Smooth muscle cell (in vitro differentiated cells): ENCODE data around the gene ARID4B. TPM values are rescaled to one million over a fixed set of nuclear protein-coding genes. Genes with fewer than 3 reads are reported as not detected.

Experiments
- DNase-seq: peaks from one replicate; lab custom pipeline; 2025; ENCODE audit not compliant: unreplicated experiment; lab: John Stamatoyannopoulos, UW
- H2AFZ ChIP-seq: fragments of 200-600 bp; sonication (generic); 2 replicates; pipeline ENCODE4 v1.6.0; 2016; ENCODE audit warnings: antibody characterized with exemption, low read depth, mild to moderate bottlenecking
- H3F3A ChIP-seq: fragments of 200-600 bp; sonication (generic); 2 replicates; pipeline ENCODE4 v1.6.0; 2017; ENCODE audit warnings: antibody characterized with exemption, low read depth
- H3K27ac ChIP-seq: fragments of 200-600 bp; sonication (generic); 2 replicates; pipeline ENCODE4 v1.5.1; 2016; ENCODE audit warnings: low read depth, mild to moderate bottlenecking
- H3K27me3 ChIP-seq: fragments of 200-600 bp; sonication (generic); 2 replicates; pipeline ENCODE4 v1.6.1; 2016; ENCODE audit warnings: low read depth, mild to moderate bottlenecking
- H3K36me3 ChIP-seq: fragments of 200-600 bp; sonication (generic); 2 replicates; pipeline ENCODE4 v1.5.1; 2016; ENCODE audit warnings: low read depth
- H3K4me1 ChIP-seq: fragments of 200-600 bp; sonication (generic); 2 replicates; pipeline ENCODE4 v1.5.1; 2016; ENCODE audit warnings: low read depth
- H3K4me2 ChIP-seq: fragments of 200-600 bp; sonication (generic); 2 replicates; pipeline ENCODE4 v1.6.0; 2016; ENCODE audit warnings: mild to moderate bottlenecking
- H3K4me3 ChIP-seq: fragments of 200-600 bp; sonication (generic); 2 replicates; pipeline ENCODE4 v1.5.1; 2016; ENCODE audit warnings: mild to moderate bottlenecking
- H3K79me2 ChIP-seq: fragments of 200-600 bp; sonication (generic); 2 replicates; pipeline ENCODE4 v1.6.0; 2016; ENCODE audit warnings: low read depth, mild to moderate bottlenecking
- H3K9ac ChIP-seq: fragments of 200-600 bp; sonication (generic); 2 replicates; pipeline ENCODE4 v1.6.0; 2016; ENCODE audit warnings: low read depth
- H3K9me3 ChIP-seq: fragments of 200-600 bp; sonication (generic); replicated peaks from 2 replicates; pipeline ENCODE4 v1.5.1; 2016; ENCODE audit warnings: low read depth
- H4K20me1 ChIP-seq: fragments of 200-600 bp; sonication (generic); 2 replicates; pipeline ENCODE4 v1.6.0; 2016; ENCODE audit warnings: low read depth
- WGBS: methylation state at CpG from one replicate; pipeline ENCODE4 v1.1.7; 2016; ENCODE audit warnings: low lambda C conversion rate; 5-methylcytosine and 5-hydroxymethylcytosine counted together
- polyA plus RNA-seq: library from polyadenylated mRNA; unstranded; fragments of >200 nt; fragmentation: Nextera tagmentation; extraction: Ambion mirVana; gene quantifications from 2 replicates; pipeline ENCODE4 v1.2.1, GENCODE V29; 2016
- total RNA-seq: library from RNA; depleted of rRNA; stranded (reverse); fragments of >200 nt; gene quantifications from 2 replicates; pipeline ENCODE4 v1.2.3, GENCODE V29; 2014
- TF ChIP-seq, protein P1 (sequence below): fragments of 200-600 bp; sonication (generic); IDR thresholded peaks from 2 replicates; pipeline ENCODE4 v1.5.1; 2017; ENCODE audit warnings: borderline replicate concordance, mild to moderate bottlenecking, antibody characterized with exemption; ENCODE audit not compliant: insufficient read depth, poor library complexity, severe bottlenecking

Gene ARID4B
- total and polyA plus RNA-seq, 2 experiments from 2014 or later: 29.0 to 33.2 TPM

DNA sequence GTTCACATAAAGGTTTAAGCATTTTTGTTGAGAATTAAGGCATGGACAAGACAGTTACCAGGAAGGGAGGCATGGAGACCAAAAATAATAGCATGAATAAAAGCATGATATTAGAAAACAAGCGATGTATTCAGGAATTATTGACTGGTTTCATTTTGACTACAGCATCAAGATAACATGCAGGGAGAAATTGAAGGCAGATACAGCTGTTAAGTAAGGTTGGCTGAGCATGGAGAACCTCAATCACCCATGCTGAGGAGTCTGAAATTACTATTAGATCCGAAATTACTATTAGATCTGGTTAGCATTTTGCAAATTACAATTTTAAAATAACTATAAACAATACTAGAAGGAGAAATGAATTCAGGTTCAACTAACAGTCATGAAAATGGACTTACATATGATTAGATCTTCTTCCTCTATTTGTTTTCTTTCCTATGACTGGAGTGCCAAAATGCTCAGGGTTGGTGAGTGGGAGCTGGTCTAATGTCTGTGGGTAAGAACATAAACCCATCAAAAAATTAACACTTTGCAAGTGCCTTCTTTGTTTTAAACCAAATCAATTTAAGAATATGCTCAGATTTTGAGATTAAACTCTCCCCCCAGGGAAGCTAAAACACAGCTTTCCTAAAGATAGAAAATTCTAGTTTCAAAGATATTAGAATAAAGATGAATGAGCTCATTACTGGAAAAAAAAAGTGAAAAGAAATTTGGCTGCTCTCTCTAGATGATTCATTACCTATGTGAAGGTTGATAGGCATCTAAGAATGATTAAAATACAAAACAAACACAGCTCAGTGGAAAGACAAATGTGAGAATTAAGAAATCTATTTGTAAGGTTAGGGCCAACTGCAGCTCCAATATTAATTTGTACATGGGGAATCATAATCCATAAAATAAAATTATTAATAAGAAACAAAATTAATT, 81.7 kb downstream of the ARID4B start:
- WGBS: 100% methylated on average over 2 of the region's 2 CpGs
- no peaks in the 10 kb centered on the region for H3F3A ChIP-seq
- H3K27me3 ChIP-seq: no peaks in the 10 kb centered on the region
- peaks cover 74% of the 10 kb centered on the region for H4K20me1 ChIP-seq
- TF ChIP-seq, protein P1, sequence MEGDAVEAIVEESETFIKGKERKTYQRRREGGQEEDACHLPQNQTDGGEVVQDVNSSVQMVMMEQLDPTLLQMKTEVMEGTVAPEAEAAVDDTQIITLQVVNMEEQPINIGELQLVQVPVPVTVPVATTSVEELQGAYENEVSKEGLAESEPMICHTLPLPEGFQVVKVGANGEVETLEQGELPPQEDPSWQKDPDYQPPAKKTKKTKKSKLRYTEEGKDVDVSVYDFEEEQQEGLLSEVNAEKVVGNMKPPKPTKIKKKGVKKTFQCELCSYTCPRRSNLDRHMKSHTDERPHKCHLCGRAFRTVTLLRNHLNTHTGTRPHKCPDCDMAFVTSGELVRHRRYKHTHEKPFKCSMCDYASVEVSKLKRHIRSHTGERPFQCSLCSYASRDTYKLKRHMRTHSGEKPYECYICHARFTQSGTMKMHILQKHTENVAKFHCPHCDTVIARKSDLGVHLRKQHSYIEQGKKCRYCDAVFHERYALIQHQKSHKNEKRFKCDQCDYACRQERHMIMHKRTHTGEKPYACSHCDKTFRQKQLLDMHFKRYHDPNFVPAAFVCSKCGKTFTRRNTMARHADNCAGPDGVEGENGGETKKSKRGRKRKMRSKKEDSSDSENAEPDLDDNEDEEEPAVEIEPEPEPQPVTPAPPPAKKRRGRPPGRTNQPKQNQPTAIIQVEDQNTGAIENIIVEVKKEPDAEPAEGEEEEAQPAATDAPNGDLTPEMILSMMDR: no peak
- H3K4me2 ChIP-seq: no peak overlapping the region
- H3K4me3 ChIP-seq: no peak overlapping the region
- no peak overlapping the region for H3K27ac ChIP-seq
- H3K9me3 ChIP-seq: no peaks in the 10 kb centered on the region
- H3K79me2 ChIP-seq: peaks cover 28% of the 10 kb centered on the region
- no peak overlapping the region for H2AFZ ChIP-seq
- DNase-seq: no peak
- no peak overlapping the region for H3K9ac ChIP-seq
- H3K36me3 ChIP-seq: no peaks in the 10 kb centered on the region
- no peaks in the 10 kb centered on the region for H3K4me1 ChIP-seq

DNA sequence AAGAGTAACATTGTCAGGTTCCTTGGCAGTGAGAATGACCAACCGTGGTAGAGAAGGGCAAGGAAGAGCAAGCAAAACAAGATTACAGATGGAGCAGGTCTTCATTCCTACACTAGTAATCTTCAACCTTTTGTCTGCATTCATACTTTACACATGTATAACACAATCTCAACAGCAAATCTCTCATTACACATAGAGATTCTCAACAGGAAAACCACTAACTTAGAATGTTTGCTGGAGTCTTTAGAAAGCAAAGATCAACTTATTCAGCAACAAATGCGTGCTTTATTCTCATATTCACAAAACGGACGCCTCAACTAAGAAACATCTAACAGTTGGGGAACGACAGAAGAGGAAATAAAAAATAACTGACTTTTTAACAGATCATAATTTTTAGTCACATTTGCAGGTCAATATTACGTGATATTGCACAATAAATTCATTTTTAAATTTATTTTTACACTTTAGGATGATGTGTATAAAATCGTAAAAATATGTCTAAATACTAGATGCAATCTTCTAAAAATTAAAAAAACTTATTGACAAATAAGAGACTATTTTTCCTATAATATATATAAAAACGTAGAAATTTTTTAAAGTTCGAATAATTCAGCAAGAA, 82.9 kb downstream of the ARID4B start:
- Histone ChIP-seq H3K9ac (no peak overlapping the region), H3K36me3 (peaks cover 4% of the 10 kb centered on the region), H3K27me3 (no peaks in the 10 kb centered on the region), H3K4me1 (no peaks in the 10 kb centered on the region), H3K4me2 (no peak overlapping the region), H4K20me1 (peaks cover 71% of the 10 kb centered on the region), H3K79me2 (peaks cover 35% of the 10 kb centered on the region), H3K4me3 (no peak overlapping the region), H3F3A (no peaks in the 10 kb centered on the region), H3K27ac (no peak overlapping the region), H2AFZ (no peak overlapping the region), H3K9me3 (no peaks in the 10 kb centered on the region)
- no peak for DNase-seq
- WGBS: 96% methylated on average over 9 of the region's 9 CpGs
- TF ChIP-seq, protein P1: no peak

DNA sequence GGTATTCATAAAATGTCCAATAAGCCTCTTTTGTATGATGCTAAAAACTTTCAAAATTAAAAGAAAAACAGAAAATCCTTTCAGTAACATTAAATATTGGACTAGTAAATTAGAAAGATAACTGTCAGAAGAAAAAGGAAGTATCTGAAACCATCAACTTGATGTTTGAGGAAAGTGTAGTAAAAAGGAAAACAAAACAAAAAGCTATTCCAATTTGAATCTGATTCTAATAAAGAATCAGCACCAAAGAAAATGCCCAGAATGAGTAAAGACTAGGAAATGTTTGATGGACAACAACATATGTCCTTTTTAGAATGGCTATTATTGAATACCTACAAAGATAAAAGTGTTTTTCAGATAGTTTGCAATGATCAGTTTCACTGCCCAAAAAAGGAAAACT, 87.0 kb downstream of the ARID4B start:
- Histone ChIP-seq H4K20me1 (peaks cover 55% of the 10 kb centered on the region), H3K36me3 (peaks cover 13% of the 10 kb centered on the region), H3K4me1 (no peaks in the 10 kb centered on the region), H2AFZ (no peak overlapping the region), H3K4me3 (no peak overlapping the region), H3K27me3 (no peaks in the 10 kb centered on the region), H3K9ac (no peak overlapping the region), H3F3A (no peaks in the 10 kb centered on the region), H3K9me3 (no peaks in the 10 kb centered on the region), H3K79me2 (peaks cover 24% of the 10 kb centered on the region), H3K27ac (no peak overlapping the region), H3K4me2 (no peak overlapping the region)
- no peak for DNase-seq
- TF ChIP-seq, protein P1: no peak
